Breast epithelium (tissue), 4 donors: Measurements from ENCODE around the gene SHC3. TPM values are rescaled to one million over a fixed set of nuclear protein-coding genes. Genes with fewer than 3 reads are reported as not detected.

Experiments used
- DNase-seq, 2 donors: peaks; one replicate each; pipeline ENCODE4 v3.0.0-alpha.2; 2019; ENCODE audit warnings: low spot score in 2 of 2
- H3K27ac ChIP-seq, 2 donors: fragments of 200-600 bp; sonication (generic) in 1 of 2; one replicate each; pipeline ENCODE4 v1.5.1; 2016 to 2019; ENCODE audit warnings: mild to moderate bottlenecking in 1 of 2
- H3K27me3 ChIP-seq, 2 donors: fragments of 200-600 bp; sonication (generic) in 1 of 2; one replicate each; pipeline versions ENCODE4 v1.5.1 to v1.6.0; 2017 to 2019; ENCODE audit warnings: control low read depth in 1 of 2, mild to moderate bottlenecking in 1 of 2
- H3K36me3 ChIP-seq: fragments of 200-600 bp; one replicate; pipeline ENCODE4 v1.5.1; 2019
- H3K4me1 ChIP-seq, 2 donors: fragments of 200-600 bp; sonication (generic); one replicate each; pipeline ENCODE4 v1.5.1; 2016 to 2019; ENCODE audit warnings: control low read depth in 1 of 2
- H3K4me3 ChIP-seq, 3 donors: fragments of 200-600 bp; sonication (generic); 1 replicate in 2 of 3; 2 replicates in 1 of 3; pipeline ENCODE4 v1.5.1; 2016 to 2019; ENCODE audit warnings: mild to moderate bottlenecking in 3 of 3, moderate library complexity in 2 of 3
- H3K9me3 ChIP-seq, 2 donors: fragments of 200-600 bp; sonication (generic) in 1 of 2; one replicate each; pipeline ENCODE4 v1.5.1; 2016 to 2019; ENCODE audit warnings: control low read depth in 1 of 2
- POLR2A ChIP-seq: fragments of 450-650 bp; IDR thresholded peaks from one replicate; pipeline ENCODE4 v1.6.1; 2016; ENCODE audit warnings: antibody characterized with exemption, mild to moderate bottlenecking, moderate library complexity
- POLR2AphosphoS5 ChIP-seq, 3 donors: sonication (generic); formaldehyde crosslinking; IDR thresholded peaks; one replicate each; pipeline ENCODE4 v1.6.1; 2017; ENCODE audit warnings: antibody characterized with exemption in 3 of 3
- intact Hi-C: fragments of 100-400 bp; cut with DNase I; formaldehyde crosslinking; loops from one replicate; pipeline ENCODE4 v1.15.1; 2023; ENCODE audit warnings: low total_unique reads
- total RNA-seq, 3 donors: library from RNA; depleted of rRNA; stranded (reverse); fragments of >200 nt; gene quantifications; one replicate each; pipeline ENCODE4 v1.1.0, GENCODE V29; 2016
- TF ChIP-seq, protein P1 (sequence below), 3 donors: fragments of 450-650 bp; IDR thresholded peaks; one replicate each; pipeline ENCODE4 v1.5.1; 2016 to 2017; ENCODE audit warnings: antibody characterized with exemption in 3 of 3, mild to moderate bottlenecking in 3 of 3, moderate library complexity in 3 of 3

The SHC3 gene
- total RNA-seq, 3 donors from 2014 or later = 1.0 to 6.7 (median 2.3) TPM

DNA sequence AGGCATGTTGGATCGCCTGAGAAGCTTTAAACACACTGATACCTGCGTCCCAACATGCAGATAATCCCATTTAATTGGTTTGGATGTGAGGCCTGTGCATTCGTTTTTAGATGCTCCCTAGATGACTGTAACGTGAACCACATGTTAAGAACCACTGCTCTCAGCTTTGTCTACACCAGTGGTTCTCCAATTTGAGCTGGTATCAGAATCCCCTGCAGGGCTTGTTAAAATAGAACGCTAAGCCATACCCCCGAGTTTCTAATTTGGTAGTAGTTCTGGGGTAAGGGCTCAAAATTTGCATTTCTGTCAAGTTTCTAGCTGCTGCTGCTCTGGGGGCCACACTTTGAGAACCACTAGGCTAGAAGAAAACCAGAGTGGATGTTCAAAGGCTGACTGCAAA is 112.7 kb downstream of the SHC3 start:
- DNase-seq = no peak
- TF ChIP-seq POLR2A (no peak), POLR2AphosphoS5 (IDR thresholded peaks at IDR 0.05) (no peak)
- TF ChIP-seq, protein P1, sequence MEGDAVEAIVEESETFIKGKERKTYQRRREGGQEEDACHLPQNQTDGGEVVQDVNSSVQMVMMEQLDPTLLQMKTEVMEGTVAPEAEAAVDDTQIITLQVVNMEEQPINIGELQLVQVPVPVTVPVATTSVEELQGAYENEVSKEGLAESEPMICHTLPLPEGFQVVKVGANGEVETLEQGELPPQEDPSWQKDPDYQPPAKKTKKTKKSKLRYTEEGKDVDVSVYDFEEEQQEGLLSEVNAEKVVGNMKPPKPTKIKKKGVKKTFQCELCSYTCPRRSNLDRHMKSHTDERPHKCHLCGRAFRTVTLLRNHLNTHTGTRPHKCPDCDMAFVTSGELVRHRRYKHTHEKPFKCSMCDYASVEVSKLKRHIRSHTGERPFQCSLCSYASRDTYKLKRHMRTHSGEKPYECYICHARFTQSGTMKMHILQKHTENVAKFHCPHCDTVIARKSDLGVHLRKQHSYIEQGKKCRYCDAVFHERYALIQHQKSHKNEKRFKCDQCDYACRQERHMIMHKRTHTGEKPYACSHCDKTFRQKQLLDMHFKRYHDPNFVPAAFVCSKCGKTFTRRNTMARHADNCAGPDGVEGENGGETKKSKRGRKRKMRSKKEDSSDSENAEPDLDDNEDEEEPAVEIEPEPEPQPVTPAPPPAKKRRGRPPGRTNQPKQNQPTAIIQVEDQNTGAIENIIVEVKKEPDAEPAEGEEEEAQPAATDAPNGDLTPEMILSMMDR (IDR thresholded peaks at IDR 0.05) = no peak
- Histone ChIP-seq H3K36me3 (no peaks in the 10 kb centered on the region), H3K27me3 (no peaks in the 10 kb centered on the region), H3K4me3 (no peak overlapping the region), H3K9me3 (no peaks in the 10 kb centered on the region), H3K27ac (no peak overlapping the region), H3K4me1 (no peaks in the 10 kb centered on the region)
- intact Hi-C loops = no loop called here

DNA sequence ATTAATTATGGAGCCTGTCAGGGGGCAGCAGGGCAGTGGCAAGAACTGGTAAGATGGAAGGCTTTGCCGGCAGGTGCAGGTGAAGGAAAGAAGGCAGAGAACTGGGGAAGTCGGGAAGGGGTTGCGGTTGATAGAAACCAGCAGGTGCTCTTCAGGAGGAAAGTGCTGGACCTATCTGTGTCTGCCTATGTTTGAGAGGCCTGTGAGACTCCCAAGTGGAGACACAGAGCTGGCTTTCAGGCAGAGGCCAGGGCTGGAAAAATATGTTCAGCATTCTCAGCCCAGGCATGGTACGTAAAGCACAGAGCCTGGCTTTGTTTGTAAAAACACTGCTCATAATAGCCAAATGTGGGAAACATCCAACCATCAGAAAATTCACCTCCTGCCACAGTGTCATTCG is 117.8 kb downstream of the SHC3 start:
- H3K4me1 ChIP-seq = no peaks in the 10 kb centered on the region
- intact Hi-C loops = no loop called here
- no peak for DNase-seq

DNA sequence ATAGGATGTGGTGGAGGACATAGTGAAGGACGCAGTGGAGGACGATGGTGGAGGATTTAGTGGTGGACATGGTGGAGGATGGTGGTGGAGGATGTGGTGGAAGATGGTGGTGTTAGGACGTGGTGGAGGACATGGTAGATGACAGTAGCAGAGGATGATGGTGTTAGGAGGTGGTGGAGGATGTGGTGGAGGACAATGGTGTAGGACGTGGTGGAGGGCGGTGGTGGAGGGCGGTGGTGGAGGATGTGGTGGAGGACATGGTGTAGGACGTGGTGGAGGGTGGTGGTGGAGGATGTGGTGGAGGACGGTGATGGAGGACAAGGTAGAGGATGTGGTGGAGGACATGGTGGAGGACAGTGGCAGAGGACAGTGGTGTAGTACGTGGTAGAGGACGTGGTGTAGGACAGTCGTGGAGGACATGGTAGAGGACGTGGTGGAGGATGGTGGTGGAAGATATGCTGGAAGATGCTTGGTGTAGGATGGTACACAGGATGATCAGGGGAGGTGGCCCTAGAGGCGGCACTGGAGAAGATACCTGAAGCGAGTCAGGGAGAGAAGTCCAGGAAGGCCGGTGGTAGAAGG is 118.6 kb downstream of the SHC3 start:
- intact Hi-C loops = no loop called here
- Histone ChIP-seq H3K4me3 (no peak overlapping the region), H3K4me1 (no peaks in the 10 kb centered on the region), H3K36me3 (no peaks in the 10 kb centered on the region), H3K9me3 (no peaks in the 10 kb centered on the region), H3K27me3 (no peaks in the 10 kb centered on the region), H3K27ac (no peak overlapping the region)
- no peak for DNase-seq
- TF ChIP-seq, protein P1 (IDR thresholded peaks at IDR 0.05) = no peak
- no peak for TF ChIP-seq POLR2AphosphoS5 (IDR thresholded peaks at IDR 0.05)
- TF ChIP-seq POLR2A = no peak

More for the DNA sequence above, 117.8 kb downstream of the SHC3 start:
- no peak overlapping the region for H3K27ac ChIP-seq
- no peaks in the 10 kb centered on the region for H3K36me3 ChIP-seq
- no peaks in the 10 kb centered on the region for H3K27me3 ChIP-seq
- TF ChIP-seq POLR2A (no peak), POLR2AphosphoS5 (IDR thresholded peaks at IDR 0.05) (no peak)
- TF ChIP-seq, protein P1 (IDR thresholded peaks at IDR 0.05) = no peak
- no peak overlapping the region for H3K4me3 ChIP-seq
- H3K9me3 ChIP-seq = no peaks in the 10 kb centered on the region

DNA sequence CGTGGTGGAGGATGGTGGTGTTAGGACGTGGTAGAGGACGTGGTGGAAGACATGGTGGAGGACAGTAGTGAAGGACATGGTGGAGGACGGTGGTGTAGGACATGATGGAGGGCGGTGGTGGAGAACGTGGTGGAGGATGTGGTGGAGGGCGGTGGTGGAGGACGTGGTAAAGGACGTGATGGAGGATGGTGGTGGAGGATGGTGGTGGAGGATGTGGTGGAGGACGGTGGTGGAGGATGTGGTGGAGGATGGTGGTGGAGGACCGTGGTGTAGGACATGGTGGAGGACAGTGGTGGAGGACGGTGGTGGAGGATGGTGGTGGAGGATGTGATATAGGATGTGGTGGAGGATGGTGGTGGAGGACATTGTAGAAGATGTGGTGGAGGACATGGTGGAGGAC is 119.7 kb downstream of the SHC3 start:
- Histone ChIP-seq H3K36me3 (no peaks in the 10 kb centered on the region), H3K27ac (no peak overlapping the region), H3K27me3 (no peaks in the 10 kb centered on the region), H3K4me1 (no peaks in the 10 kb centered on the region), H3K9me3 (no peaks in the 10 kb centered on the region), H3K4me3 (no peak overlapping the region)
- intact Hi-C loops = no loop called here
- no peak for TF ChIP-seq POLR2AphosphoS5 (IDR thresholded peaks at IDR 0.05)
- TF ChIP-seq, protein P1 (IDR thresholded peaks at IDR 0.05) = no peak
- DNase-seq = no peak

DNA sequence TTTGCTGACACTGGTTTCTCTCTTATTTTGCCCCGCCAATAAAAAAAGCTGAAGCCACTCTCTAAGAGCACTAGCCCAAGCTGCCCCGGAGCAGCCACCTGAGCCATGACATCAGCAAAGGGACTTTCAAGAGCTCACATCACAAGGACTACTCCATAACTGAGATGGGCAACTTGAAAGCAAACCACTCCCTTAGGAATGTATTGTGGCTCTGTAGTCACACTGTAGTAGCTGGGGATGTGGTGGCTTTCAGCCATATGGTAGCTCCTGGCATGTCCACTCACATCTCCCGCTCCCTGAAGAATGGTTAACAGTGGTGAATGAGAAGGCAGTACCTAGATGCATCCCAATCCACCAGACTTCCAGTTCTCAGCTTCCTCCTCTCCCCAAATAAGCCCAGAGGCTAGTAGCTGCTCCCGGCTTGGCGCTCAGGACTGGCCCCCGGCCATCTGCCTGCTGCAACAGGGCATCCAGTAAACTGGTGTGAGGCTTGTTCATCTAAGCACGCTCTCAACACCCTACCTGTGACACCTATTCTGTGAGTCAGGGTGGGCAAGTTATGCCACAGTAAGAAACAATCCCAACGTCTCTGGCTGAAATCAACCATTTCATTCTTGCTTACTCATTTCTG is 123.6 kb downstream of the SHC3 start:
- Histone ChIP-seq H3K27ac (no peak overlapping the region), H3K4me1 (no peaks in the 10 kb centered on the region), H3K4me3 (no peak overlapping the region), H3K9me3 (no peaks in the 10 kb centered on the region), H3K36me3 (no peaks in the 10 kb centered on the region), H3K27me3 (no peaks in the 10 kb centered on the region)
- no peak for DNase-seq
- TF ChIP-seq POLR2A (no peak), POLR2AphosphoS5 (IDR thresholded peaks at IDR 0.05) (no peak)
- TF ChIP-seq, protein P1 (IDR thresholded peaks at IDR 0.05) = no peak
- intact Hi-C loops = no loop called here
